GM23248 (cell line): ENCODE results near the gene LRFN2. TPM values are rescaled to one million over a fixed set of nuclear protein-coding genes. Genes with fewer than 3 reads are reported as not detected.

Source experiments
- DNase-seq: peaks from one replicate; pipeline ENCODE4 v3.0.0-alpha.2; 2015
- H2AFZ ChIP-seq: fragments of 200-600 bp; sonication (generic); 2 replicates; pipeline ENCODE4 v1.6.1; 2016; ENCODE audit warnings: antibody characterized with exemption
- H3F3A ChIP-seq: fragments of 200-600 bp; sonication (generic); 2 replicates; pipeline ENCODE4 v1.6.1; 2016; ENCODE audit warnings: mild to moderate bottlenecking, antibody characterized with exemption, mixed run types; ENCODE audit not compliant: insufficient read depth
- H3K27ac ChIP-seq: fragments of 200-600 bp; sonication (generic); 2 replicates; pipeline ENCODE4 v1.5.1; 2016; ENCODE audit warnings: mild to moderate bottlenecking
- H3K27me3 ChIP-seq: fragments of 200-600 bp; sonication (generic); replicated peaks from 2 replicates; pipeline ENCODE4 v1.6.1; 2016; ENCODE audit warnings: mild to moderate bottlenecking; ENCODE audit not compliant: insufficient read depth
- H3K36me3 ChIP-seq: fragments of 200-600 bp; sonication (generic); 2 replicates; pipeline ENCODE4 v1.6.1; 2016; ENCODE audit warnings: low read depth, mild to moderate bottlenecking
- H3K4me1 ChIP-seq: fragments of 200-600 bp; sonication (generic); 2 replicates; pipeline ENCODE4 v1.6.1; 2016; ENCODE audit warnings: mild to moderate bottlenecking; ENCODE audit not compliant: insufficient read depth
- H3K4me2 ChIP-seq: fragments of 200-600 bp; sonication (generic); one replicate; pipeline ENCODE4 v1.6.1; 2016; ENCODE audit warnings: mild to moderate bottlenecking; ENCODE audit not compliant: unreplicated experiment
- H3K4me3 ChIP-seq: fragments of 200-600 bp; sonication (generic); 2 replicates; pipeline ENCODE4 v1.5.1; 2016; ENCODE audit warnings: mild to moderate bottlenecking
- H3K79me2 ChIP-seq: fragments of 200-600 bp; sonication (generic); 2 replicates; pipeline ENCODE4 v1.6.1; 2016; ENCODE audit warnings: mild to moderate bottlenecking; ENCODE audit not compliant: insufficient read depth
- H3K9ac ChIP-seq: fragments of 200-600 bp; sonication (generic); 2 replicates; pipeline ENCODE4 v1.6.1; 2016; ENCODE audit warnings: mild to moderate bottlenecking
- H3K9me2 ChIP-seq: fragments of 200-600 bp; sonication (generic); 2 replicates; pipeline ENCODE4 v1.6.1; 2016; ENCODE audit warnings: mixed run types, mild to moderate bottlenecking, moderate library complexity; ENCODE audit not compliant: insufficient read depth
- H3K9me3 ChIP-seq: fragments of 200-600 bp; sonication (generic); one replicate; pipeline ENCODE4 v1.6.1; 2017; ENCODE audit warnings: low read depth
- H4K20me1 ChIP-seq: fragments of 200-600 bp; sonication (generic); 2 replicates; pipeline ENCODE4 v1.6.0; 2016; ENCODE audit not compliant: insufficient read depth
- EZH2 ChIP-seq: fragments of 200-600 bp; sonication (generic); IDR thresholded peaks from 2 replicates; pipeline ENCODE4 v1.6.1; 2018; ENCODE audit warnings: antibody characterized with exemption, mild to moderate bottlenecking; ENCODE audit not compliant: insufficient read depth, poor library complexity, severe bottlenecking
- EZH2phosphoT487 ChIP-seq: fragments of 200-600 bp; sonication (generic); IDR thresholded peaks from 2 replicates; pipeline ENCODE4 v1.6.1; 2018; ENCODE audit warnings: antibody characterized with exemption, moderate library complexity, mild to moderate bottlenecking, low read depth; ENCODE audit not compliant: insufficient read depth
- WGBS, 2 experiments: methylation state at CpG; one replicate each; pipeline ENCODE4 v1.1.6; 2015 to 2017; ENCODE audit warnings: low lambda C conversion rate in 2 of 2, low coverage in 1 of 2; ENCODE audit errors: missing lambda C conversion rate in 2 of 2; 5-methylcytosine and 5-hydroxymethylcytosine counted together
- in situ Hi-C: fragments of 300-500 bp; cut with MboI; formaldehyde crosslinking; loops from 2 replicates; pipeline ENCODE4 v1.15.0; 2020
- polyA plus RNA-seq: library from polyadenylated mRNA; unstranded; fragments of >200 nt; fragmentation: Nextera tagmentation; extraction: Ambion mirVana; gene quantifications from 2 replicates; pipeline ENCODE4 v1.2.1, GENCODE V29; 2016
- total RNA-seq: library from RNA; depleted of rRNA; stranded (reverse); fragments of >200 nt; shearing (Covaris generic); gene quantifications from 2 replicates; pipeline ENCODE4 v1.2.3, GENCODE V29; 2014

LRFN2 gene
- total and polyA plus RNA-seq, 2 experiments from 2014 or later: not detected

- Histone ChIP-seq H3K9ac (no peak overlapping the region), H3K27ac (no peak overlapping the region), H3K4me2 (no peak overlapping the region), H3K9me2 (no peaks in the 10 kb centered on the region), H4K20me1 (no peaks in the 10 kb centered on the region), H2AFZ (no peak overlapping the region), H3F3A (no peaks in the 10 kb centered on the region), H3K27me3 (no peaks in the 10 kb centered on the region), H3K36me3 (no peaks in the 10 kb centered on the region), H3K9me3 (no peaks in the 10 kb centered on the region), H3K79me2 (no peaks in the 10 kb centered on the region), H3K4me3 (no peak overlapping the region), H3K4me1 (no peaks in the 10 kb centered on the region)
- 53 to 57% methylated on average over 7 of the region's 7 CpGs for WGBS, 2 experiments
- in situ Hi-C loops: no loop called here
- DNase-seq: no peak
- TF ChIP-seq EZH2 (no peak), EZH2phosphoT487 (no peak)
These were observed 148.0 kb downstream of the LRFN2 start for GRCh38 chr6:40439026-40439800.

GRCh38 chr6:40438246-40438887, 148.8 kb downstream of the LRFN2 start:
- no peaks in the 10 kb centered on the region for H3K4me1 ChIP-seq
- H3K9ac ChIP-seq: no peak overlapping the region
- no peaks in the 10 kb centered on the region for H4K20me1 ChIP-seq
- in situ Hi-C loops: no loop called here
- no peak for DNase-seq
- WGBS, 2 experiments: 45 to 47% methylated on average over 6 of the region's 6 CpGs
- no peak overlapping the region for H3K27ac ChIP-seq
- H3F3A ChIP-seq: no peaks in the 10 kb centered on the region
- no peaks in the 10 kb centered on the region for H3K36me3 ChIP-seq
- H3K9me2 ChIP-seq: no peaks in the 10 kb centered on the region
- H3K4me3 ChIP-seq: no peak overlapping the region
- TF ChIP-seq EZH2phosphoT487 (no peak), EZH2 (no peak)
- H2AFZ ChIP-seq: no peak overlapping the region
- H3K27me3 ChIP-seq: no peaks in the 10 kb centered on the region
- no peaks in the 10 kb centered on the region for H3K79me2 ChIP-seq
- no peak overlapping the region for H3K4me2 ChIP-seq
- no peaks in the 10 kb centered on the region for H3K9me3 ChIP-seq

GRCh38 chr6:40437631-40438030, 149.5 kb downstream of the LRFN2 start:
- Histone ChIP-seq H3K27me3 (no peaks in the 10 kb centered on the region), H3K36me3 (no peaks in the 10 kb centered on the region), H3K9me2 (no peaks in the 10 kb centered on the region), H3K4me1 (no peaks in the 10 kb centered on the region), H3F3A (no peaks in the 10 kb centered on the region), H3K4me3 (no peak overlapping the region), H3K4me2 (no peak overlapping the region), H3K9me3 (no peaks in the 10 kb centered on the region), H3K27ac (no peak overlapping the region), H4K20me1 (no peaks in the 10 kb centered on the region), H2AFZ (no peak overlapping the region), H3K79me2 (no peaks in the 10 kb centered on the region), H3K9ac (no peak overlapping the region)
- TF ChIP-seq EZH2 (no peak), EZH2phosphoT487 (no peak)
- no peak for DNase-seq
- in situ Hi-C loops: no loop called here
- WGBS, 2 experiments: 60 to 68% methylated on average over 2 of the region's 2 CpGs

DNA sequence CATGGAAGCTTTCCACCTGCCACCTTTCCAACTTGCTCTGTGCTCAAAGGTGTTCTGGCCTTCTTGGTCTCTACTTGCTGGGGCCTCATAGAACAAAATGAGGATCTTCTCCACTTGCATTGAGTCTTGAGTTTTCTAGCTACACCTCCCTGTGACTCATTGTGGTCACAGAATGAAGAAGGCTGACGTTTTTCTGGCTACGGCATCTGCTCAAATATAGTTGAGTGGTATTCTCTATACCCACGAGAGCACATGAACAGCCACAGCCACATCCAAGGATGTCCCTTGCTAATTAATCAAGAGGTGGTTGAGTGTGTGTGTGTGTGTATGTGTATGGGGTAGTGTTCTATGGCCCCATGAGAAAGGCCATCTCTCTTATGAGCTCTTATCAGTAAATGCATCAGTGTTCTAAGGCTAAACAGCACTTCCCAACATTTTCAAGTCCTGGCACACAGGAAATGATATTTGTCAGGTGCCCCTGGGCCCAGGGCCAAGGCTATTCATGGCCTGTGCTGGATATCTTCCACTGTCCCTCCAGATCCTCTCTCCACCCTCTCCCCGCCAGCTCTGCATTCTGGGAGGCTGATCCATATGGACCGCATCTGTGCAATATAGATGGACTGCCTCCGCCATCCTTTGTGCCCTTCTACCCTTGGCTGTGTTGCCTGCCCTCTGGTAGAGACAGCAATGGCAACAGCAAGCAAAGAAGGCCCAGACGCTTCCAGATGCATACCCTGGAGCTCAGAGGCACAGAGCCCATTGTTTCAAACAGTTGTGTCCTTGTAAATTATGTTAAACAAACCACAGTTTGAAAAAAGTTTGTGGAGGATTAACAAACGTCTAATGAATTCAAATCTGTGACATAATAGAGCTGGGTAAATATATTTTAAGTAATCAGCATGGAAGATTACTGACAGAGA, 150.2 kb downstream of the LRFN2 start:
- DNase-seq: peak; percentile 12
- H3K9me2 ChIP-seq: no peaks in the 10 kb centered on the region
- H4K20me1 ChIP-seq: no peaks in the 10 kb centered on the region
- H3K4me2 ChIP-seq: no peak overlapping the region
- no peak overlapping the region for H3K4me3 ChIP-seq
- no peaks in the 10 kb centered on the region for H3K9me3 ChIP-seq
- H3F3A ChIP-seq: no peaks in the 10 kb centered on the region
- in situ Hi-C loops: no loop called here
- 44 to 45% methylated on average over 8 of the region's 8 CpGs for WGBS, 2 experiments
- H3K79me2 ChIP-seq: no peaks in the 10 kb centered on the region
- H2AFZ ChIP-seq: no peak overlapping the region
- TF ChIP-seq EZH2: no peak
- no peak for TF ChIP-seq EZH2phosphoT487
- no peaks in the 10 kb centered on the region for H3K4me1 ChIP-seq
- H3K27me3 ChIP-seq: no peaks in the 10 kb centered on the region
- no peak overlapping the region for H3K27ac ChIP-seq
- no peak overlapping the region for H3K9ac ChIP-seq
- no peaks in the 10 kb centered on the region for H3K36me3 ChIP-seq
